Measurements from ENCODE around the gene CRELD2.

CRELD2 gene

GRCh38 chr22:49917974-49918910, at the start of gene CRELD2, which contains the start of gene ALG12:
Gene CRELD2, plus strand, starts transcription at chr22:49918634. Its CDS starts 136 bp downstream, at chr22:49918770.
Gene ALG12, minus strand, starts transcription at chr22:49918438. Its CDS starts 4,673 bp downstream, at chr22:49913765.
- peak; percentile 96 for DNase-seq

- no peak for DNase-seq
These were observed 49.2 kb upstream of the CRELD2 start for GRCh38 chr22:49869086-49869830.

- DNase-seq: no peak
These were observed 48.4 kb upstream of the CRELD2 start for GRCh38 chr22:49869845-49870712.

GRCh38 chr22:49871482-49871881, 47.0 kb upstream of the CRELD2 start:
- DNase-seq: no peak

GRCh38 chr22:49872347-49872746, 46.1 kb upstream of the CRELD2 start:
- no peak for DNase-seq

GRCh38 chr22:49873228-49873940, 45.0 kb upstream of the CRELD2 start:
- DNase-seq: no peak

- no peak for DNase-seq
These were observed 40.8 kb upstream of the CRELD2 start for GRCh38 chr22:49877642-49878041.

GRCh38 chr22:49878206-49878605, 40.2 kb upstream of the CRELD2 start:
- DNase-seq: no peak

- no peak for DNase-seq
These were observed 38.6 kb upstream of the CRELD2 start for GRCh38 chr22:49879871-49880270.

- no peak for DNase-seq
These were observed 38.2 kb upstream of the CRELD2 start for GRCh38 chr22:49880281-49880680.

- DNase-seq: no peak
These were observed 36.6 kb upstream of the CRELD2 start for GRCh38 chr22:49881856-49882255.

- DNase-seq: no peak
These were observed 35.7 kb upstream of the CRELD2 start for GRCh38 chr22:49882519-49883293.

- DNase-seq: no peak
These were observed 35.2 kb upstream of the CRELD2 start for GRCh38 chr22:49883294-49883640.

GRCh38 chr22:49884075-49884474, 34.4 kb upstream of the CRELD2 start:
- DNase-seq: no peak

GRCh38 chr22:49884503-49885260, 33.8 kb upstream of the CRELD2 start:
- no peak for DNase-seq

GRCh38 chr22:49885281-49885680, 33.2 kb upstream of the CRELD2 start:
- DNase-seq: no peak

- no peak for DNase-seq
These were observed 32.6 kb upstream of the CRELD2 start for GRCh38 chr22:49885881-49886280.

GRCh38 chr22:49886346-49887063, 31.9 kb upstream of the CRELD2 start:
- DNase-seq: no peak

- no peak for DNase-seq
These were observed 31.4 kb upstream of the CRELD2 start for GRCh38 chr22:49887064-49887451.

- no peak for DNase-seq
These were observed 30.7 kb upstream of the CRELD2 start for GRCh38 chr22:49887702-49888101.
